BLaER1 (cell line): Measurements from ENCODE around the gene TIMM10B.
A peak's percentile ranks its signal among the peaks of the same experiment; 100 is the strongest.

ENCODE experiments used
- H3K27ac ChIP-seq: shearing (Covaris generic); formaldehyde crosslinking; 2 replicates; pipeline ENCODE4 v1.8.1; 2022
- H3K27me3 ChIP-seq: shearing (Covaris generic); formaldehyde crosslinking; 2 replicates; pipeline ENCODE4 v1.8.1; 2022
- H3K36me3 ChIP-seq: shearing (Covaris generic); formaldehyde crosslinking; 2 replicates; pipeline ENCODE4 v1.8.1; 2022
- H3K4me1 ChIP-seq: shearing (Covaris generic); formaldehyde crosslinking; 2 replicates; pipeline ENCODE4 v1.8.1; 2022
- H3K4me2 ChIP-seq: shearing (Covaris generic); formaldehyde crosslinking; 2 replicates; pipeline ENCODE4 v1.8.1; 2022
- H3K4me3 ChIP-seq: shearing (Covaris generic); formaldehyde crosslinking; 2 replicates; pipeline ENCODE4 v1.8.1; 2022
- H3K9ac ChIP-seq: shearing (Covaris generic); formaldehyde crosslinking; 2 replicates; pipeline ENCODE4 v1.8.1; 2022
- H3K9me3 ChIP-seq: shearing (Covaris generic); formaldehyde crosslinking; 2 replicates; pipeline ENCODE4 v1.8.1; 2022
- H4K20me1 ChIP-seq: shearing (Covaris generic); formaldehyde crosslinking; 2 replicates; pipeline ENCODE4 v1.8.1; 2022
- Cebpa-rat ChIP-seq: shearing (Covaris generic); IDR thresholded peaks from 2 replicates; pipeline ENCODE4 v1.8.1; 2022

Gene TIMM10B

DNA sequence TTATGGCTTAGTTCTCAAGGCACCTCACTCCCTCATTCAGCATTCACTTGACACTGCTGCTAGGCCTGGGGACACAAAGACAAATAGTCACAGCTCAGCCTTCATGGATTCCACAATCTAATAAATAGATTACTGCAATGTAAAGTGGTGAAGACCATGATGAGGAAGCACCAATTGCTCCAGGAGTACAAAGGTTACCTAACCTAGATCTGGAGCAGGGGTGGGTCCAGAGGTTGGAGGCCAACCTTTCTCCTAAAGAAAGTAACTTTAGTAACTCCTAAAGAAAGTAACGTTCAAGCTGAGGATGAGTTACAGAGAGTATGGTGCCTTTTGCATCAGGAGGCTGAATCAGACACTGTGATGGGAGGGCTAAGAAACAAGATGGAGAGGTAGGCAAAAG is 11.7 kb upstream of the TIMM10B start:
- Histone ChIP-seq H3K4me1 (peaks cover 47% of the 10 kb centered on the region), H4K20me1 (no peaks in the 10 kb centered on the region), H3K27me3 (no peaks in the 10 kb centered on the region), H3K36me3 (peaks cover 11% of the 10 kb centered on the region), H3K9me3 (no peaks in the 10 kb centered on the region), H3K4me2 (peak overlapping the region; percentile 47), H3K27ac (peak overlapping the region; percentile 27), H3K4me3 (no peak overlapping the region), H3K9ac (no peak overlapping the region)
- TF ChIP-seq Cebpa-rat, result no peak

- H3K27me3 ChIP-seq, result no peaks in the 10 kb centered on the region
- no peak for TF ChIP-seq Cebpa-rat
- no peaks in the 10 kb centered on the region for H3K9me3 ChIP-seq
- H3K9ac ChIP-seq, result 0 out of 2 replicates have a peak overlapping the region, but pooled peaks have one; percentile 24
- H3K4me1 ChIP-seq, result peaks cover 47% of the 10 kb centered on the region
- H3K4me3 ChIP-seq, result peak overlapping the region; percentile 82
- no peak overlapping the region for H3K27ac ChIP-seq
- no peaks in the 10 kb centered on the region for H4K20me1 ChIP-seq
- peaks cover 19% of the 10 kb centered on the region for H3K36me3 ChIP-seq
- H3K4me2 ChIP-seq, result peak overlapping the region; percentile 87
Measured at GRCh38 chr11:6472934-6473333, 8.4 kb upstream of the TIMM10B start.

DNA sequence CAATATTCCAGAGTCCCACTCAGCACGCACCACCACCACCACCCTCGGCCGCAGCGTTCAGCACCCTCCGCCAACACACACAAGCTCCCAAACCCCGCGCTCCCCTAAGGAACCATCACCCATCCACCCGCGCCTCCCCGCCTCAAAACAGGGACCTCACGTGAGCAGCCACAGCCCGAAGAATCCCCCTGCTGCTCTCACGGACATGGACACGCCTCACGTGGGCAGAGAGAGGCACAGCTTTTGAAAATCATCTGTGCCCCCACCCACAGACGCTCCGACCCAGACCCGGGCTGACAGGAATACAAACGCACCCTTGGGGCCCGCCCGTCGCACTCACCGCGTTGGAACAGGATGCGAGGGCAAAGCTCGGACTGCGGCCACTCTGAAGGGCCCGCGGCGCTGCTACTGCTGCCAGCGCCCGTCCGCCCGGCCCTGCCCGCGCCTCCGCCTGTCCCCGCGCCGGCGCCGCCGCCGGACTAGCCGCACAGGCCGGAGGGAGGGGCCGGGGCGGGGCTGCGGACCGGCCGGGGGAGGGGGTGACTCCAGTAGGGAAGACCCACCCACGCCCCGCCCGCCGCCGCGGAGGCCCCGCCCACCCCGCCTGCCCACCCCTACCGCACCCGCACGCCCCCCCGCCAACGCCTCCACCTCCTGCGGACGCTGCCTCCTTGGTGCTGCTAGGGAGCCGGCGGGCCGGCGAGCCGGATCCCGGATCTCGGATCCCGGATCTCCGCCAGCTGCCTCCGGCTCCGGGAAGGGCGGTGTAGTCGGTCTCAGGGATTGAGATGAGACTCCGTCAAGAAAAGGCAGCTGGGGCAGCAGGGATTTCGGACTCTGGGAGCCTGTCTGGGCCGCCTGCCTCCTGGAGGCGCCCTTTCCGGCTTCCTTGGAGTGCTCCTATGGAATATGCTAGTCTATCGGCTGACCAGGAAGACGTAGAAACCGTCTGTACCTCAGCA is 7.6 kb upstream of the TIMM10B start, which contains the start of gene TRIM3:
TRIM3 (minus strand) TSS at position 491 of the 962 bp plus-strand sequence. CDS start 8,246 bp downstream, outside the sequence.
- Histone ChIP-seq H3K27ac (peak within 1 kb of the TSS; percentile 62; the same call in 1 of the 2 replicates), H3K9me3 (no peaks in the 10 kb centered on the region), H3K27me3 (no peaks in the 10 kb centered on the region), H3K4me3 (peak within 1 kb of the TSS; percentile 82), H3K4me1 (peaks cover 41% of the 10 kb centered on the region), H3K9ac (peak within 1 kb of the TSS; percentile 80), H4K20me1 (no peaks in the 10 kb centered on the region), H3K4me2 (peak within 1 kb of the TSS; percentile 88), H3K36me3 (peaks cover 27% of the 10 kb centered on the region)
- TF ChIP-seq Cebpa-rat, result no peak

DNA sequence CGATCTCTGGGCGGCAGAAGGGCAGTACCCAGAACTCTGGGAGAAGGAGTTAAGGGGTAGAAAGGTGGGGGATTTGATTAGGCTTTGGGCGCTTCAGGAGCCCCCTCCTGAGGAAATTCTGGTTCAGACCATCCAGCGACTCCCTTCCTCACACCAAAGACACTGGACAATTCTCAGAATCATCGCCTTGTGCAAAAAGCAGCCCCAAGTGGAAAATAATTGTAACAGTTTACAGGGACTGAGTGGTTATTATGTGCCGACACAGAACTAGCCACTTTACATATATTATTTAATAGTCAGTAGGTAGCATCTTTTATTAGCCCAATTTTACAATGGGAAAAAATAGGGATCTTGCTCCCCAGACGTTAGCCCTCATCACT is 6.9 kb upstream of the TIMM10B start:
- Histone ChIP-seq H3K4me3 (peak overlapping the region; percentile 82), H3K27me3 (no peaks in the 10 kb centered on the region), H3K36me3 (peaks cover 34% of the 10 kb centered on the region), H3K4me2 (peak overlapping the region; percentile 88), H3K9ac (peak overlapping the region; percentile 68; the same call in 1 of the 2 replicates), H3K27ac (peak overlapping the region; percentile 55; the same call in 1 of the 2 replicates), H3K9me3 (no peaks in the 10 kb centered on the region), H4K20me1 (no peaks in the 10 kb centered on the region), H3K4me1 (peaks cover 35% of the 10 kb centered on the region)
- no peak for TF ChIP-seq Cebpa-rat

- peaks cover 40% of the 10 kb centered on the region for H3K36me3 ChIP-seq
- H3K4me3 ChIP-seq, result no peak overlapping the region
- H3K27ac ChIP-seq, result no peak overlapping the region
- H3K4me2 ChIP-seq, result peak overlapping the region; percentile 88
- H3K27me3 ChIP-seq, result no peaks in the 10 kb centered on the region
- TF ChIP-seq Cebpa-rat, result no peak
- H4K20me1 ChIP-seq, result no peaks in the 10 kb centered on the region
- H3K9me3 ChIP-seq, result no peaks in the 10 kb centered on the region
- H3K9ac ChIP-seq, result no peak overlapping the region
- H3K4me1 ChIP-seq, result peaks cover 34% of the 10 kb centered on the region
Measured at GRCh38 chr11:6474806-6475500, 6.3 kb upstream of the TIMM10B start.

- H3K4me1 ChIP-seq, result peaks cover 33% of the 10 kb centered on the region
- H3K27ac ChIP-seq, result no peak overlapping the region
- no peaks in the 10 kb centered on the region for H4K20me1 ChIP-seq
- H3K9ac ChIP-seq, result no peak overlapping the region
- no peak overlapping the region for H3K4me2 ChIP-seq
- no peak for TF ChIP-seq Cebpa-rat
- H3K36me3 ChIP-seq, result peaks cover 41% of the 10 kb centered on the region
- no peak overlapping the region for H3K4me3 ChIP-seq
- no peaks in the 10 kb centered on the region for H3K27me3 ChIP-seq
- no peaks in the 10 kb centered on the region for H3K9me3 ChIP-seq
Measured at GRCh38 chr11:6475936-6476335, 5.4 kb upstream of the TIMM10B start.

DNA sequence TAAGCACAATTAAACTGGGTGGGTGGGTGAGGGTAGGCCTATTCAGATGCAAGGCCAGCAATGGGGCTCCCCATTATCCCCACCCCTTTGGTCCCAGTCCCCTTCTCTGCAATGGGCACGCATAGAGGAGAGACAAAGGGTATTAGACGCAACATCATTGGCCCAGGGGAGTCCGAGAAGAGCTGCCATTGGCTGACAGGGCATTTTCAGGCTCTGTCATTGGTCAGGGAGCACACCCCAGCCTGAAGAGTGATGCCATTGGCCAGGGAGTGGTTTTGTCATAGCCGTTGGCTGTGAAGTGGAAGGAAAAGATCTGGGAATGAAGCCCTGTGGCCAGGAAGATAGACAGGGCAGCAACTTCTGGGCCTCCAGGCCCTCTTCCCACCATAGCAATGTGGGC is 4.7 kb upstream of the TIMM10B start:
- Histone ChIP-seq H3K4me3 (no peak overlapping the region), H3K4me1 (peaks cover 27% of the 10 kb centered on the region), H4K20me1 (peaks cover 1% of the 10 kb centered on the region), H3K9me3 (no peaks in the 10 kb centered on the region), H3K9ac (no peak overlapping the region), H3K27me3 (no peaks in the 10 kb centered on the region), H3K36me3 (peaks cover 41% of the 10 kb centered on the region), H3K27ac (no peak overlapping the region), H3K4me2 (no peak overlapping the region)
- no peak for TF ChIP-seq Cebpa-rat

- peak overlapping the region; percentile 98 for H3K4me2 ChIP-seq
- peak overlapping the region; percentile 93 for H3K9ac ChIP-seq
- H3K4me1 ChIP-seq, result peaks cover 27% of the 10 kb centered on the region
- H3K27ac ChIP-seq, result peak overlapping the region; percentile 90
- H3K27me3 ChIP-seq, result no peaks in the 10 kb centered on the region
- peak overlapping the region; percentile 94 for H3K4me3 ChIP-seq
- TF ChIP-seq Cebpa-rat, result no peak
- peaks cover 40% of the 10 kb centered on the region for H4K20me1 ChIP-seq
- H3K9me3 ChIP-seq, result no peaks in the 10 kb centered on the region
- peaks cover 71% of the 10 kb centered on the region for H3K36me3 ChIP-seq
Measured at GRCh38 chr11:6480299-6480914, 894 bp upstream of the TIMM10B start.

- H3K4me1 ChIP-seq, result peaks cover 27% of the 10 kb centered on the region
- H3K4me3 ChIP-seq, result peak overlapping the region; percentile 94
- no peaks in the 10 kb centered on the region for H3K9me3 ChIP-seq
- H3K9ac ChIP-seq, result peak overlapping the region; percentile 93
- peaks cover 77% of the 10 kb centered on the region for H3K36me3 ChIP-seq
- H3K27me3 ChIP-seq, result no peaks in the 10 kb centered on the region
- H3K4me2 ChIP-seq, result peak overlapping the region; percentile 98
- H3K27ac ChIP-seq, result peak overlapping the region; percentile 90
- peaks cover 40% of the 10 kb centered on the region for H4K20me1 ChIP-seq
- no peak for TF ChIP-seq Cebpa-rat
Measured at GRCh38 chr11:6481924-6482275, 599 bp downstream of the TIMM10B start.
